ENCODE measurements around the gene C16orf92.

C16orf92 gene

DNA sequence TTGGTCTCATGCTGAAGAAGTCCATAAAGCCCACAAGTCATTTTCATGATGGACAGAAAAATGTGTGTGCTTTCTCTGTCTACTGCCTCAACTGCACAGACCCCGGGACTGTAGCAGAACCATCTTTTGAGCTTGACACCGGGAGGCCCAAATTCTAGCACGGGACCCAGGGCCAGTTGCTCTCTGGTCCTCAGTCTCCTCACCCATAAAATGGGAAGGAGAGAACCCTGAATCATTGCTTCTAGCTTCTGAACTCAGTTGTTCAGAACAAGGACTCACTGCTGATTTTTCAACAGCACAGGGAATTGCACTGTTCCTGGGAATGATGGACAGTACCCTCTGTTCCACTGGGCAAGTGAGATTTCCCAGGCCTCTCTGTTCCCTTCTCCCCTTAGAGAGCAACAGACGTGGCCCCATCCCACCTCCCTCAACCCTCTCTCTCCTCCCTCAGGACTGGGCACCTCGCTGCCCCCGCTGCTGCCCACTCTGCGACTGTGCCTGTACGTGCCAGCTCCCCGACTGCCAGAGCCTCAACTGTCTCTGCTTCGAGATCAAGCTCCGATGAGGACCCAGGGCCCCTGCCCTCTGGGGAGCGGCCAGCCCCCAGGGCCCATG, 40.4 kb downstream of the C16orf92 start:
- DNase-seq: no peak

DNA sequence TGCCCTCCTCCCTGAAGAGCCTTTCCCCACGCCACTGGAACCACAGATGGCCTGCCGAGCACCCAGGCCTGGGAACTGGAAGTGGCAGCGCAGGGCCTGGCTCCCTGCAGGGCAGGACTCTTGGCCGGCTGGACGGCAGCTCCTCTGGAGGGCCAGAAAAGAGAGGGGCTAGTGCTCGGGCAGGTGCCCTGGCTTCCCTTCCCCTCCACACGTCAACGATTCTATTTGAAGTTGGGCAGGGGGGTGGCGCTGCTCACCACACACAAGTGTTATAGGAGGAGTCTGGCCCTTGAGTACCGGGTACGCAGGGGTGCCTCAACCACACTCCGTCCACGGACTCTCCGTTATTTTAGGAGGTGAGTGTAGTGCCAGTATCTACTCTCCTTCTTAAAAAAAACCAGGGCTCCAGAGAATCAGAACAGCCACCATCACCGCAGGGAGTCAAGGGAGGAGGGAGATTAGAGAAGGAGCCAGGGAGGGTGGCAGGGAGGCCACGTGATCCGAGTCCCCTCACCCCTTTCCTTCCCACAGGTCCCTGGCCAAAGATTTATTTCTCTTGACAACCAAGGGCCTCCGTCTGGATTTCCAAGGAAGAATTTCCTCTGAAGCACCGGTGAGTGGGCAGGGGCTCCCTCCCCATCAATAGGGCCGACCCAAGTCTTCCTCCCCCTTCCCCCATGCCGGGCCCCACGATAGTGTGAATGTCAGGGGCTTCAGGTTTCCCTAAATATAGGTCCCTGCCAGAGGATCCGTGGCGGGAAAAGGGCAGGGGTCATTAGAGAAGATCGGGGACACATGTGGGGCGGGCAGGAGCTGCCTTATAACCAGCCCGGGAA, 41.1 kb downstream of the C16orf92 start:
- DNase-seq: peak; percentile 79

DNA sequence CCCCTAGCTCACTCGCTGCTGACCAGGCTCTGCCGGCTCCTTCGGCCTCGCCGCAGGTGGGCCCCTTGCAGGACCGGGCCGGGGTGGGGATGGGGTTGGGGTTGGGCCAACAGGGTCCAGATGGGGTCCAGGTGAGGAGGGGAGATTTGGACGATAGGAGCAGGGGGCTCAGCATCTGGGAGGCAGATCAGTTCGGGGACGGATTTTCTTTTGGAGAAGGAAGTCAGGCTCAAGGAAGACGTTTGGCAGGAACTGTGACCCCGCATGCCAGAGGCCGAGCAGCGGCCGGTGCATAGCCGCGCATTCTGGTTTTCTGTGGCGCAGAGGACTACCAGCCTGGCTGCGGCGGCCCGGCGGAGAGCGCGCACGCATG, 41.7 kb downstream of the C16orf92 start:
- no peak for DNase-seq

DNA sequence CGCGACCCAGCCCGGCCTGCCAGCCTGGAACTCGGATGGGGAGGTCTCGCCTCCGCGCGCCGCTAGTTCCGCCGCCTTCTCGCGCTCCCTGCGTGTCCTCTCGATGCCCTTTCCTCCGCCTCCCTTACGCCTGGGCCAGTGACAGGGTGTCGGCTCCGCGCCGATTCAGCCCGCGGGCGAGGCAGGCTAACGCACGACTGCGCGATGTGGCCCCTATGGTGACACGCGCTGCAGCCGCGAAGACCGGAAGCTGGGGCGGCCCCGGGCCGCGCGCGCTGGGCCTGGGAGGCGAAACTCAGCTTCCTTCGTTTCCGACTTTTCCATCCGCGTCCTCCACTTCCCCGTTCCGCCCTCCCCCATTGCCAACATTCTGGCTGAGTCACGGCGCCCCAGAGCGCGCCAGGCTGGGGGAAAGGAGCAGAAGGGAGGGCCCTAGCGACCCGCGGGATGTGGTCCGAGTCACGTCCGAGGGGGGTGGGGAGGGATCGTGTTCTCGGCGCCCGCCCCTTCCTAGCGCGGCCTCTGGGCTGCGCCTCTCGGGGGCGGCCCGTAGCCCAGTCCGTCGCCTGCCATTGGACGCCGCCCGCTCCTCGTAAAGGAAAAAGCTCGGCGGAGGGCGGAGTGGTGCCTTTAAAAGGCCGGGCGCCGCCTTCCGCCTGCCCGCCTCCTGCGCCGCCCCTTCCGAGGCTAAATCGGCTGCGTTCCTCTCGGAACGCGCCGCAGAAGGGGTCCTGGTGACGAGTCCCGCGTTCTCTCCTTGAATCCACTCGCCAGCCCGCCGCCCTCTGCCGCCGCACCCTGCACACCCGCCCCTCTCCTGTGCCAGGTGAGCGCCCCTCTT, 42.3 kb downstream of the C16orf92 start, which contains the start of gene ALDOA:
Gene ALDOA, plus strand, starts transcription at position 659 of the 841 bp plus-strand sequence. CDS start 1,138 bp downstream, outside the sequence.
- peak; percentile 100 for DNase-seq

DNA sequence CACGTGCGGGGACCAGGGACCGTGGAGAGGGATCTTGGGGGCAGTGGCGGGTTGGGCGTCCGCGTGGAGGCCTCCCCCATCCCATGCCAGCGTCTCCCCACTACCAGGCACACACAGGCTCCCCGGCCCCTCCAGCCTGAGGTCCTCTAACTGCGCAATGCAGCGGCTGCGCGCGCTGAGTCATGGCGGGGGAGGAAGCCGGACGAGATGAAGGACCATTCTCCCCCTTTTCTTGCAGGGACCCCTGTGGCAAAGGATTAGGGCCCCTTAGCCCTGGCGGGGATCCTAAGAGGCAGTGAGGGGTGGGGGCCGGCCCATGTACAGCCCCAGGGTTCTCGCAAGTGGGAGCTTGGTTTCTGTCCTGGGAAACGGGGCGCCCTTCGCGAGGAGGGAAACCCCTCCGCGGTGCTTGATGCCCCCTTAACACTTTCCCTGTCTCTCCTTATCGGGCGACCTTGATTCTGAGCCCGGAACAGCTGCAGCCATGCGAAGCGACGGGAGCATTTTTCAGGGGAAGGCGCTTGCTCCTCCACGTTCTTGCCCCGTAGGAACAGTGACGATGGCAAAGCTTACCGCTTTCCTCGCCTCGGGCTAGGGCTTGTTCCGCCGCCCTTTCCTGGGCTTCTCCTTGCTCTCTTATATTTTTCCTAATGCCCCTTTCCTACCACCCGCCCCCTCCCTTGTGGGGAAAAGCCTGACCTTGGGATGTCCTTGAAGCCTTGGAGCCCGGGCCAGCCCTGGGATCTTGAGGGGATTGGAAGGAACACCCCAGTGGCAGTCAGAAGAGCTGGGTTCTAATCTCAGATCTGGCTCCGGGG, 43.2 kb downstream of the C16orf92 start:
- DNase-seq: no peak

DNA sequence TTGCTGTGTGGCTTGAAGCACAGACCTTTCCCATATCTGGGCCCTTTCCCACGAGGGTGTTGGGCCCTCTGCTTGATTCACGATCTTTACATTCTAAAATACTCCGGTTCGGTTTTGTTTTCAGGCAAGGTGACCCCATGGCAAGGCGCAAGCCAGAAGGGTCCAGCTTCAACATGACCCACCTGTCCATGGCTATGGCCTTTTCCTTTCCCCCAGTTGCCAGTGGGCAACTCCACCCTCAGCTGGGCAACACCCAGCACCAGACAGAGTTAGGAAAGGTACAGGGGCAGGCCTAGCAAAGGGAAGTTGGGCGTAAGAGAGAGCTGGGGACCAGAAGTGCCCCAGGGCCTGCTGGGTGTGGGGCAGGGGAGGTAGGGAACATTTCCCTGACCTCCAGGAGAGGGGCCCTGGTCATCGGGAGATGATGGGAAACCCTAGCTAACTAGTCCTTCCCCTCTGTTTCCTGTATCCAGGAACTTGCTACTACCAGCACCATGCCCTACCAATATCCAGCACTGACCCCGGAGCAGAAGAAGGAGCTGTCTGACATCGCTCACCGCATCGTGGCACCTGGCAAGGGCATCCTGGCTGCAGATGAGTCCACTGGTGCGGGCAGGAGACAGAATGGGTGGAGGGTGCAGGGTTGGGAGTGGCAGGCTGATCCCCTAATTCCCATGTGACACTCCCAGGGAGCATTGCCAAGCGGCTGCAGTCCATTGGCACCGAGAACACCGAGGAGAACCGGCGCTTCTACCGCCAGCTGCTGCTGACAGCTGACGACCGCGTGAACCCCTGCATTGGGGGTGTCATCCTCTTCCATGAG, 44.0 kb downstream of the C16orf92 start:
- no peak for DNase-seq

DNA sequence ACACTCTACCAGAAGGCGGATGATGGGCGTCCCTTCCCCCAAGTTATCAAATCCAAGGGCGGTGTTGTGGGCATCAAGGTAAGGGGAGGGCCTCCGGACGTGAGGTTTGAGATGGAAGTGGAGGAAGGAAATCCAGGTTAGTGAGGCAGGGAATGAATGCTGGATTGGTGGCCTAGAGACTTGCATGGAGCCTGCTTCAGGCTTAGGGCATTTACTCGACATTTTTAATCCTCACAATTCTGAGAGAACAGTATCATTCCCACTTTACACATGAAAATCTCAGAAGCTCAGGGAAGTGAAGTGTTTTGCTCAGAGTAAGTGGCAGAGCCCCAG, 44.6 kb downstream of the C16orf92 start:
- no peak for DNase-seq

DNA sequence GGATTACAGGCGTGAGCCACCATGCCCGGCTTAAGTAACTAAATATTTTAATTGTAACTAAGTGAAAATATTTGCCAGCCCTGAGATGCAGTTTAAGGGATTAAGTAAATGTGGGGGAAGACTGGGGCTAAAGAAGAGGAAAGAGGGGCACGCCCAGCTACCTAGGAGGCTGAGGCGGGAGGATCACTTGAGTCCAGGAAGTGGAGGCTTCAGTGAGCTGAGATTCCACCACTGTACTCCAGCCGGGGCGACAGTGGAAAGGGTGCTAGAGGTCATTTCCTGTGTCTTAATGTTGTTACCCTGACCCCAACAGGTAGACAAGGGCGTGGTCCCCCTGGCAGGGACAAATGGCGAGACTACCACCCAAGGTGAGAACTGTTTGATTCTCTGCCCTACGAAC, 45.3 kb downstream of the C16orf92 start:
- DNase-seq: no peak

DNA sequence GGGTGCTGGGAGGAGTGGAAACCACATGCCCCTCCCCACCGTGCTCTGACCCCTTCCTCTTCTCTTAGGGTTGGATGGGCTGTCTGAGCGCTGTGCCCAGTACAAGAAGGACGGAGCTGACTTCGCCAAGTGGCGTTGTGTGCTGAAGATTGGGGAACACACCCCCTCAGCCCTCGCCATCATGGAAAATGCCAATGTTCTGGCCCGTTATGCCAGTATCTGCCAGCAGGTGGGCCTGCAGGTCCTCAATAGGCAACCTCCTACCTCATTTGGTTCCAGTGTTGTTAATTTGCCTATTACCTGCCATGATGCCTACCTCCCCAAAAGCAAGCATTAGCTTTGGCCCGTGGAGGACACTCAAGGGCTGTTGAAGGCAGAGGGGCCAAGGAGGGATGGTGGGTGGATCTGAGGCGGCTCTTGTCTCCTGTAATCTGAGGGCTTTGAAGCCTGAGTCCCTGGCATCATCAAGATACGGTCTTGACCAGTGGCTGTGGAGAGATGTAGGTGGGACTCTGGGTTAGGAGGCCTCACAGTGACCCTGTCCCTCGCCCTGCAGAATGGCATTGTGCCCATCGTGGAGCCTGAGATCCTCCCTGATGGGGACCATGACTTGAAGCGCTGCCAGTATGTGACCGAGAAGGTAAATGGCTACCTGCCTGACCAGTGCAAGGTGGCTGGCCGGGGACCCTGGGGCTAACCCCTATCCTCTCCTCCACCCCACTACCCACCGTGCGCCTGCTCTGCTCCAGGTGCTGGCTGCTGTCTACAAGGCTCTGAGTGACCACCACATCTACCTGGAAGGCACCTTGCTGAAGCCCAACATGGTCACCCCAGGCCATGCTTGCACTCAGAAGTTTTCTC, 46.0 kb downstream of the C16orf92 start:
- no peak for DNase-seq

DNA sequence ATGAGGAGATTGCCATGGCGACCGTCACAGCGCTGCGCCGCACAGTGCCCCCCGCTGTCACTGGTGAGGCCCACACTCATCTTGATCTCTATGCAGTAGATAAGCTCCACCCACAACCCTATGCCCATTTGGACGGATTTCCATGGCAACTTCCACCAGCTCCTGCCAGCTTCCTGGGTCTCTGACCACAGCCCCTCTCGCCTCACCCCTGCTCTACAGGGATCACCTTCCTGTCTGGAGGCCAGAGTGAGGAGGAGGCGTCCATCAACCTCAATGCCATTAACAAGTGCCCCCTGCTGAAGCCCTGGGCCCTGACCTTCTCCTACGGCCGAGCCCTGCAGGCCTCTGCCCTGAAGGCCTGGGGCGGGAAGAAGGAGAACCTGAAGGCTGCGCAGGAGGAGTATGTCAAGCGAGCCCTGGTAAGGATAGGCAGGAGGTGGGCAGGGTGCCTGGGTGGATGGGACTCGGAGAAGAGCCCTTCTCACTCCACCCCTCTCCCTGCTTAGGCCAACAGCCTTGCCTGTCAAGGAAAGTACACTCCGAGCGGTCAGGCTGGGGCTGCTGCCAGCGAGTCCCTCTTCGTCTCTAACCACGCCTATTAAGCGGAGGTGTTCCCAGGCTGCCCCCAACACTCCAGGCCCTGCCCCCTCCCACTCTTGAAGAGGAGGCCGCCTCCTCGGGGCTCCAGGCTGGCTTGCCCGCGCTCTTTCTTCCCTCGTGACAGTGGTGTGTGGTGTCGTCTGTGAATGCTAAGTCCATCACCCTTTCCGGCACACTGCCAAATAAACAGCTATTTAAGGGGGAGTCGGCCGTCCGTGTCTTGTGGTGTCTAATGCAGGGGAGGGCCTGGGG, 46.8 kb downstream of the C16orf92 start:
- DNase-seq: no peak

DNA sequence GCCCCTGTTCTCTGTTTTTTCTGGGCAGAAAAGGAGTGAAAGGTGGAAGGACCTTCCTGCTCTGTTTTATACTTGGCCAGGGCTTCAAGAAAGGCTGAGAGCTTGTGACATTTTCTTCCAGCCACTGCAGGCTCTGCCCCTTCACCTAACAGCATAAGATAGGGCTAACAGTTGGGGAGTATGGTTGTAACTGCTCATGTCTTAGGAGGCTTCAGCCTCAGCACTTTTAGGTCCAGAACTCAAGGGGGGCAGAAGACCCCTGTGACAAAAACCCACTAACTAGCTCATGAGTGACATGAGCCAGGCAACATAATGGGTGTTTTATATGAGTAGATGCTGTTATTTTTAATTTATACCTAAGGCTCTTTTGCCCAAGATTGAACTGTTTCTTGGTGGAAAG, 47.5 kb downstream of the C16orf92 start:
- DNase-seq: no peak
